HG03175 (cell line): ENCODE data around the gene NAXE.
"Not testable (repeated sequence)": the region's sequence is repeated elsewhere in the genome, so short reads cannot be mapped to it uniquely, and the experiment has no call there.

Experiments used
- ATAC-seq: cut with Tn5 transposase; IDR thresholded peaks from one replicate; pipeline ENCODE4 v1.9.1; 2021; ENCODE audit warnings: mild to moderate bottlenecking, moderate library complexity; ENCODE audit not compliant: unreplicated experiment

The NAXE gene

GRCh38 chr1:156622581-156623297 lies 31.2 kb downstream of the NAXE start:
- no peak for ATAC-seq

DNA sequence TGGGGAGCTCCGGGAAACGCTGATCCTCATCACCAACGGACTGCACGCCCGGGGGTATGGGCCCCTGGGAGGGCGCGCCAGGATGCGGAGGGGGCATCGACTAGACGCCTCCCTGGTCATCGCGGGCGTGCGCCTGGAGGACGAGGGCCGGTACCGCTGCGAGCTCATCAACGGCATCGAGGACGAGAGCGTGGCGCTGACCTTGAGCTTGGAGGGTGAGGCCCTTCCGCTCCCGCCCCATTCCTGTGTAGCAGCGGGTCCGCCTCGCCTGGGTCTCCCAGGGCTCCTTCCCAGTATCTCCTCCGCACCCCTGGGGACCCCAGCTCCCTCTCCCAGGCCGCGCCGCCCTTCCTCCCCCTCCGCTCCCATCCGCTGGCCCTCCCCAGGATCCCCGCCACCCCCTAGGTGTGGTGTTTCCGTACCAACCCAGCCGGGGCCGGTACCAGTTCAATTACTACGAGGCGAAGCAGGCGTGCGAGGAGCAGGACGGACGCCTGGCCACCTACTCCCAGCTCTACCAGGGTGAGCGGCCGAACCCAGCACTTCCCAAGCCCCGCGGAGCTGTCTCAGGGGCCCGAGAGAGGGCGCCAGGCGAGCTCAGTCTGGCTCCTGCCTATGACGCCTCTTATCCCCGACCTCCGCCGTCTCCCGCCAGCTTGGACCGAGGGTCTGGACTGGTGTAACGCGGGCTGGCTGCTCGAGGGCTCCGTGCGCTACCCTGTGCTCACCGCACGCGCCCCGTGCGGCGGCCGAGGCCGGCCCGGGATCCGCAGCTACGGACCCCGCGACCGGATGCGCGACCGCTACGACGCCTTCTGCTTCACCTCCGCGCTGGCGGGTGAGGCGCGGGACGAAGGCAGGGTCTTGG lies 32.6 kb downstream of the NAXE start:
- no peak for ATAC-seq

- no peak for ATAC-seq
Measured at GRCh38 chr1:156624814-156625435, 33.3 kb downstream of the NAXE start.

DNA sequence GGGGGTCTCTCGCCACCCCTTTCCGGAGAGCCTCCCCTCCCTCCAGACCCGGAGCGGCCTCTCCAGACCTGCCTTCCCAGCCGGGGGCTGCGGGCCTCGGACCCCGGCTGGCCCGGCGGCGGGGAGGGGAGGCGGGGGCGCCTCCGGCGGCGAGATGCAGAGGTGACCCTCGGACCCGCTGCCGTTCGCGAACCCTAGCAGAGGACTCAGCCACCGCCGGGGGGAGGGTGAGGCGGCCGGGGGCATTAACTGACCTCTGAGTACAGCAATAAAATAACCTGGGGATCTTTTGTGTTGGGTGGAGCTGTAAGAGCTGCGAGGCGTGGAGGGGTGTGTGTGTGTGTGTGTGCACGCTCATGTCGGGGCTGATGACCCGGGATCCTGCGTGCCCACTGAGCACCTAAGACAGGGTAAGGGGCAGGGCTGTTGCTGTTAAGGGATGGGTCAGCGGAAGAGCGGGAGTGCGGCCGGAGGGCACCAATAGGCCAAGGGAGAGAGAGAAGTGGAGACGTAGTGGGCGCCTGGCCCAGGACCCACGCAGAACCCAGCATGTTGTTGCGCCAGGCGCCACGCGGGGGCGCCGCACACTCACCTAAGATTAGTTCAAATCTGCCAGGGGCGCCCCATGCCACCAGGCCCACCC lies 34.0 kb downstream of the NAXE start:
- ATAC-seq = no peak

- no peak for ATAC-seq
Measured at GRCh38 chr1:156626079-156626438, 34.5 kb downstream of the NAXE start.

DNA sequence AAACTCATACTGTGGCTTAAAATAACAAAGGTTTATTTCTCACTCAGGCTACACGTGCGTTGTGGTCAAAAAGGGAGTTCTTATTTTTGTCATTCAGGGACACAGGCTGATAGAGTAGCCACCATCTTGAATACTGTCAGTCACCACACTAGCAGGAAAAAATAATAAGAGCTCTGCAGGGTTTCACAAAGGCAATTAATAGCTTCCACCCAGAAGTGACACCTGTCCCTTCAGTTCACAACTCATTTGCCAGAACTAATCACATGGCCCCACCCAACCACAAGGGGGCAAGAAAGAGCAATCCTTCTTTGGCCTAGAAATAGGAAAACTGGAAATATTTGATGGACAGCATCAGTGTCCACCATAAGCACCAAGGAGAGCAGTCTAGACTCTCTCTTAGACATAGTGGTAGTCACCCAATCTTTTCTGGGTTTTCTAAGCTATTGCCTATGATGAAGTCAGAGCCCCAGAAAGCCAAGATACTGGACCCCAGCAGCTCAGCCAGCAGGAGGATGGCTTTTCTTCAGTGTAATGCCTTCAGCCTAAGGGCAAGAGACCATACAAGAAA lies 35.8 kb downstream of the NAXE start:
- ATAC-seq = no peak

- ATAC-seq = no peak
Measured at GRCh38 chr1:156629823-156630449, 38.4 kb downstream of the NAXE start.

GRCh38 chr1:156631152-156631551 lies 39.6 kb downstream of the NAXE start:
- ATAC-seq = not testable (repeated sequence)

GRCh38 chr1:156632355-156632754 lies 40.8 kb downstream of the NAXE start:
- no peak for ATAC-seq

GRCh38 chr1:156638189-156638985 lies 46.8 kb downstream of the NAXE start:
- ATAC-seq = no peak

GRCh38 chr1:156639601-156640101 lies 48.1 kb downstream of the NAXE start:
- ATAC-seq = no peak

- ATAC-seq = no peak
Measured at GRCh38 chr1:156640842-156641706, 49.5 kb downstream of the NAXE start.

- ATAC-seq = no peak
Measured at GRCh38 chr1:156641761-156642264, 50.2 kb downstream of the NAXE start, which contains the start of gene BCAN. TSS of gene BCAN (plus strand) at chr1:156642117. CDS start at chr1:156646055, 3,938 bp downstream.

- ATAC-seq = no peak
Measured at GRCh38 chr1:156642265-156643048, 50.9 kb downstream of the NAXE start.

DNA sequence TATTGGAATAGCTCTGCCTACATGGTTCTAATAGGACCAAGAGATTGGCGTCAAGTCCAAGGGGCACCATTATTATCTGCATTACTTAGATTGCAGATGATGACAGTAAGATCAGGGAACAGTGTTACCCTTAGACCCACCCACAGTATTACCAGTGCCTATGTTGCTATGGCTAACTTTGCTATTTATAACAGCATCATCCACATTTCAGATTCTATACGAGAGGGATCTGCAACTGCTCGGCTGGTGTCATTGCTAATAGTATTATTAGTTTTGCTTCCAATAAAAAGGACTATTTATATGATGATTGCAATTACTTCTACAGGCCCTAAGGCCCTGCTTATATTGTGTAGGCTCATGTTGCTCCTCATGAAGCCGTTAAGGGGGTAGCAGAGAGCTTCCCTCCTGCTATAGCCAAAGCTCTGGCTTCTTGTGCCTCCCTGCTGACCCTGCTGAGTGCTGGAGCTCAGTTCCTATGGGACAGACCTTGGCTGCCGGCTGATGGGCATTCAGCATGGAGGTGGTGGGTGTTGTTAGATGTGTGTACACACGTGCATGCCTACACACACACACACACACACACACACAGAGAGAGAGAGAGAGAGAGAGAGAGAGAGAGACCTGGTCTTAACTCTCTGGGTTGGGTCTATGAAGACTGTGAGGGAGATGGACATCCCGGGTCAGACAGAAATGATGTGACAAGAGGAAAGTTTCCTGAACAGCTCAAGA lies 51.6 kb downstream of the NAXE start:
- ATAC-seq = no peak

DNA sequence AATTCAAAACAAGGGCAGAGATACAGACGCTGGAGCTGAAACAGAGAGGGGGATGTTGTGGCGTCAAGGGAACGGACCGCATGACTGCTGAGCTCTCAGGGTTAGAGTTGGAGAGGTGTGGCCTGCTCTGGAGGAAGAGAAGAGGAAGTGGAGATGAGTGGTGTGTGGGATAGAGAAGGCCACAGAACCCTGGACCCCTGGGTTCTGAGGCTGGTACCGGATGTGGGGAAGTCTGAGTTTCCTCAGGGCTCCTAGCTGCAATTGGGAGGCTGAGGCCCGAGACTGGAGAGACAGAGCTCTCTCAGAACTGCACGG lies 52.2 kb downstream of the NAXE start:
- ATAC-seq = no peak
